GM12864 (cell line): ENCODE data around the gene MBD3L3.

Source experiments
- DNase-seq: peaks from one replicate; pipeline ENCODE4 v3.0.0-alpha.2; 2011; ENCODE audit warnings: low read depth
- H3K4me3 ChIP-seq: 2 replicates; pipeline ENCODE4 v1.5.1; 2011; ENCODE audit warnings: mild to moderate bottlenecking, low read depth, low read length, control low read depth
- TF ChIP-seq, protein P1 (sequence below): IDR thresholded peaks from 2 replicates; pipeline ENCODE4 v1.5.1; 2011; ENCODE audit warnings: low read depth, mild to moderate bottlenecking, moderate library complexity, low read length, control low read depth, inconsistent platforms; ENCODE audit errors: missing control alignments

MBD3L3 gene

GRCh38 chr19:7013678-7014077, 44.8 kb downstream of the MBD3L3 start:
- H3K4me3 ChIP-seq: no peak overlapping the region
- TF ChIP-seq, protein P1, sequence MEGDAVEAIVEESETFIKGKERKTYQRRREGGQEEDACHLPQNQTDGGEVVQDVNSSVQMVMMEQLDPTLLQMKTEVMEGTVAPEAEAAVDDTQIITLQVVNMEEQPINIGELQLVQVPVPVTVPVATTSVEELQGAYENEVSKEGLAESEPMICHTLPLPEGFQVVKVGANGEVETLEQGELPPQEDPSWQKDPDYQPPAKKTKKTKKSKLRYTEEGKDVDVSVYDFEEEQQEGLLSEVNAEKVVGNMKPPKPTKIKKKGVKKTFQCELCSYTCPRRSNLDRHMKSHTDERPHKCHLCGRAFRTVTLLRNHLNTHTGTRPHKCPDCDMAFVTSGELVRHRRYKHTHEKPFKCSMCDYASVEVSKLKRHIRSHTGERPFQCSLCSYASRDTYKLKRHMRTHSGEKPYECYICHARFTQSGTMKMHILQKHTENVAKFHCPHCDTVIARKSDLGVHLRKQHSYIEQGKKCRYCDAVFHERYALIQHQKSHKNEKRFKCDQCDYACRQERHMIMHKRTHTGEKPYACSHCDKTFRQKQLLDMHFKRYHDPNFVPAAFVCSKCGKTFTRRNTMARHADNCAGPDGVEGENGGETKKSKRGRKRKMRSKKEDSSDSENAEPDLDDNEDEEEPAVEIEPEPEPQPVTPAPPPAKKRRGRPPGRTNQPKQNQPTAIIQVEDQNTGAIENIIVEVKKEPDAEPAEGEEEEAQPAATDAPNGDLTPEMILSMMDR: no peak
- DNase-seq: no peak

GRCh38 chr19:7010722-7011593, 47.5 kb downstream of the MBD3L3 start:
- no peak for DNase-seq
- no peak overlapping the region for H3K4me3 ChIP-seq
- TF ChIP-seq, protein P1: no peak

- TF ChIP-seq, protein P1: no peak
- H3K4me3 ChIP-seq: no peak overlapping the region
- no peak for DNase-seq
Measured at GRCh38 chr19:7007859-7008258, 50.6 kb downstream of the MBD3L3 start.
